Measurements from ENCODE around the gene HCST. TPM values are rescaled to one million over a fixed set of nuclear protein-coding genes. Genes with fewer than 3 reads are reported as not detected.
"Not testable (repeated sequence)": the region's sequence is repeated elsewhere in the genome, so short reads cannot be mapped to it uniquely, and the experiment has no call there.

The HCST gene
- total RNA-seq, 1 donor from 2014 or later: not detected

- peaks cover 27% of the 10 kb centered on the region for H3K27me3 ChIP-seq (ENCODE audit: control insufficient read depth, insufficient read depth, low read length)
- H3K4me3 ChIP-seq (ENCODE audit: low read depth, low read length): peak within 1 kb of the TSS; percentile 33
- H3K36me3 ChIP-seq (ENCODE audit: control insufficient read depth, insufficient read depth, low read length): no peaks in the 10 kb centered on the region
- TF ChIP-seq CTCF (IDR thresholded peaks at IDR 0.05; ENCODE audit: insufficient read depth, low read length, poor library complexity, severe bottlenecking): no peak
- DNase-seq (ENCODE audit: low read depth): no peak
These were observed 34.0 kb upstream of the HCST start, which contains the start of gene APLP1 for GRCh38 chr19:35868172-35868822. Gene APLP1 (plus strand): TSS chr19:35868574. CDS start chr19:35868637, 63 bp downstream.

GRCh38 chr19:35868823-35869326, 33.5 kb upstream of the HCST start:
- H3K4me3 ChIP-seq (ENCODE audit: low read depth, low read length): peak overlapping the region; percentile 33
- no peak for DNase-seq (ENCODE audit: low read depth)
- peaks cover 27% of the 10 kb centered on the region for H3K27me3 ChIP-seq (ENCODE audit: control insufficient read depth, insufficient read depth, low read length)
- no peak for TF ChIP-seq CTCF (IDR thresholded peaks at IDR 0.05; ENCODE audit: insufficient read depth, low read length, poor library complexity, severe bottlenecking)
- no peaks in the 10 kb centered on the region for H3K36me3 ChIP-seq (ENCODE audit: control insufficient read depth, insufficient read depth, low read length)

DNA sequence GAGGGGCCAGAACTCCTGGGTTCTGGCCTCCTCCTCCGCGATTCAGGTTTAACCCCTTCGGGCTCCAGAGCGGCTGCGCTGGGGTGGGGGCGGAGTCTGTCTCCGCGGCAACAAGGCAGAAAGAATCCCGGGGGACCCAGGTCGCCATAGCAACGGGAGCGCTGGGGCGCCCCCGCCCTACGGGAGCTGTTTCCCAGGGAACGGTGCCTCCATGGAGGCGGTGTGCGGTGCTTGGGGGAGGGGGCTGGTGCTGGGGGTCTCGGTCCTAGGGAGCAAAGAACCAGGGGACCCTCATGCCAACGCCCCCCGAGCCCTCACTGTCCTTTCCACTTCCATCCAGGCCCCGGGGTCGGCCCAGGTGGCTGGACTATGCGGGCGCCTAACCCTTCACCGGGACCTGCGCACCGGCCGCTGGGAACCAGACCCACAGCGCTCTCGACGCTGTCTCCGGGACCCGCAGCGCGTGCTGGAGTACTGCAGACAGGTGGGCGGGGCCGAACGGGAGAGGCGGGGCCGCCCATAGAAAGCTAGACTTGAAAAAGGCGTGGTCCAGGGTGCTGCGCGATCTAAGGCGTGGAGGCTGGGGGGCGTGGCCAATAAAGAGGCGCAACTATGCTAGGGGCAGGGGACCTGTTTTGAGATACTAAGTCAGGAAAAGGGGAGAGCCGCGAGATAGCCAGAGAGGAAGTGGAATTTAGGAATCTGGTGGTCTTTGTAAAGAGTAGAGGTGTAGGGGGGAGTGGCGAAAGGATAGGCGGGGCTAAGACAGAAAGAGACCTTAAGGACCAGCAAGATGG, 32.8 kb upstream of the HCST start:
- H3K4me3 ChIP-seq (ENCODE audit: low read depth, low read length): peak overlapping the region; percentile 33
- peak; percentile 16 for DNase-seq (ENCODE audit: low read depth)
- H3K27me3 ChIP-seq (ENCODE audit: control insufficient read depth, insufficient read depth, low read length): peaks cover 27% of the 10 kb centered on the region
- TF ChIP-seq CTCF (IDR thresholded peaks at IDR 0.05; ENCODE audit: insufficient read depth, low read length, poor library complexity, severe bottlenecking): no peak
- no peaks in the 10 kb centered on the region for H3K36me3 ChIP-seq (ENCODE audit: control insufficient read depth, insufficient read depth, low read length)

- H3K27me3 ChIP-seq (ENCODE audit: control insufficient read depth, insufficient read depth, low read length): peaks cover 27% of the 10 kb centered on the region
- H3K4me3 ChIP-seq (ENCODE audit: low read depth, low read length); H3K36me3 ChIP-seq (ENCODE audit: control insufficient read depth, insufficient read depth, low read length); DNase-seq (ENCODE audit: low read depth): not testable (repeated sequence)
These were observed 32.1 kb upstream of the HCST start for GRCh38 chr19:35870124-35870736.

GRCh38 chr19:35870798-35871197, 31.5 kb upstream of the HCST start:
- no peak for DNase-seq (ENCODE audit: low read depth)
- no peaks in the 10 kb centered on the region for H3K36me3 ChIP-seq (ENCODE audit: control insufficient read depth, insufficient read depth, low read length)
- H3K4me3 ChIP-seq (ENCODE audit: low read depth, low read length): no peak overlapping the region
- no peak for TF ChIP-seq CTCF (IDR thresholded peaks at IDR 0.05; ENCODE audit: insufficient read depth, low read length, poor library complexity, severe bottlenecking)
- peaks cover 27% of the 10 kb centered on the region for H3K27me3 ChIP-seq (ENCODE audit: control insufficient read depth, insufficient read depth, low read length)

GRCh38 chr19:35871611-35872010, 30.7 kb upstream of the HCST start:
- no peak overlapping the region for H3K4me3 ChIP-seq (ENCODE audit: low read depth, low read length)
- no peaks in the 10 kb centered on the region for H3K36me3 ChIP-seq (ENCODE audit: control insufficient read depth, insufficient read depth, low read length)
- TF ChIP-seq CTCF (IDR thresholded peaks at IDR 0.05; ENCODE audit: insufficient read depth, low read length, poor library complexity, severe bottlenecking): no peak
- DNase-seq (ENCODE audit: low read depth): no peak
- peaks cover 25% of the 10 kb centered on the region for H3K27me3 ChIP-seq (ENCODE audit: control insufficient read depth, insufficient read depth, low read length)
